ENCODE measurements around the gene CRPPA.

Gene CRPPA

GRCh38 chr7:16422917-16423316 lies 1.6 kb upstream of the CRPPA start:
- no peak for TF ChIP-seq CTCF (IDR thresholded peaks at IDR 0.05; ENCODE audit: low read length, missing control alignments)
- H3K4me3 ChIP-seq (replicated peaks; ENCODE audit: low read depth, low read length) = no peak overlapping the region
- no peak for DNase-seq (ENCODE audit: low read depth)

- no peak overlapping the region for H3K4me3 ChIP-seq (replicated peaks; ENCODE audit: low read depth, low read length)
- peak; percentile 63 for DNase-seq (ENCODE audit: low read depth)
Observed at GRCh38 chr7:16422103-16422435, 731 bp upstream of the CRPPA start.

GRCh38 chr7:16420649-16421332 lies 547 bp downstream of the CRPPA start:
- H3K4me3 ChIP-seq (replicated peaks; ENCODE audit: low read depth, low read length) = peak overlapping the region; percentile 55
- peak; percentile 89 for DNase-seq (ENCODE audit: low read depth)
- TF ChIP-seq CTCF (IDR thresholded peaks at IDR 0.05; ENCODE audit: low read length, missing control alignments) = peak; percentile 8

More at GRCh38 chr7:16422103-16422435, 731 bp upstream of the CRPPA start:
- TF ChIP-seq CTCF (IDR thresholded peaks at IDR 0.05; ENCODE audit: low read length, missing control alignments) = no peak

- no peak for TF ChIP-seq CTCF (IDR thresholded peaks at IDR 0.05; ENCODE audit: low read length, missing control alignments)
- DNase-seq (ENCODE audit: low read depth) = no peak
Observed at GRCh38 chr7:16420329-16420648, 1.0 kb downstream of the CRPPA start.

GRCh38 chr7:16419859-16420258 lies 1.5 kb downstream of the CRPPA start:
- no peak overlapping the region for H3K4me3 ChIP-seq (replicated peaks; ENCODE audit: low read depth, low read length)
- TF ChIP-seq CTCF (IDR thresholded peaks at IDR 0.05; ENCODE audit: low read length, missing control alignments) = no peak
- no peak for DNase-seq (ENCODE audit: low read depth)

More at GRCh38 chr7:16420329-16420648, 1.0 kb downstream of the CRPPA start:
- H3K4me3 ChIP-seq (replicated peaks; ENCODE audit: low read depth, low read length) = peak overlapping the region; percentile 55

GRCh38 chr7:16419126-16419525 lies 2.2 kb downstream of the CRPPA start:
- no peak overlapping the region for H3K4me3 ChIP-seq (replicated peaks; ENCODE audit: low read depth, low read length)
- no peak for DNase-seq (ENCODE audit: low read depth)
- TF ChIP-seq CTCF (IDR thresholded peaks at IDR 0.05; ENCODE audit: low read length, missing control alignments) = no peak

GRCh38 chr7:16417906-16418305 lies 3.4 kb downstream of the CRPPA start:
- DNase-seq (ENCODE audit: low read depth) = peak; percentile 28
- H3K4me3 ChIP-seq (replicated peaks; ENCODE audit: low read depth, low read length) = no peak overlapping the region
- TF ChIP-seq CTCF (IDR thresholded peaks at IDR 0.05; ENCODE audit: low read length, missing control alignments) = no peak
